Measurements from ENCODE around the gene JAKMIP2. TPM values are rescaled to one million over a fixed set of nuclear protein-coding genes. Genes with fewer than 3 reads are reported as not detected.
A peak's percentile ranks its signal among the peaks of the same experiment; 100 is the strongest.
"Not testable (repeated sequence)": the region's sequence is repeated elsewhere in the genome, so short reads cannot be mapped to it uniquely, and the experiment has no call there.

Gene JAKMIP2
- total RNA-seq, 1 donor from 2014 or later, result 0.49 TPM

DNA sequence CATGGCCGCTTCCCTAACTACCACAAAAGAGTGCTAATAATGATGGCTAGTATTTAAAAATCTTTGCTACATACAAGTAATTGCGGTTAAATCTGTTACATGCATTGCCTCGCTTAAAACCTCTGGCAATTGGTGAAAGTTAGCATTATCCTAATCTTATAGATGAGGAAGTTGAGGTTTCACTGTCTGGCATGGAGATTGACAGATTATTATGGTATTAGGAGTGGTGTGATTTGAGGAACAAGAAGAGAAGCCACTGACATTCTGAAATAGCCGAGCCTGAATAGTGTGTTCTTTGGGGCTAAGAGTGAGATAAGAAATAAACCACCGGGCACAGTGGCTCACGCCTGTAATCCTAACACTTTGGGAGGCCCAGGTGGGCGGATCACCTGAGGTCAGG lies 227.4 kb downstream of the JAKMIP2 start:
- DNase-seq, result no peak

DNA sequence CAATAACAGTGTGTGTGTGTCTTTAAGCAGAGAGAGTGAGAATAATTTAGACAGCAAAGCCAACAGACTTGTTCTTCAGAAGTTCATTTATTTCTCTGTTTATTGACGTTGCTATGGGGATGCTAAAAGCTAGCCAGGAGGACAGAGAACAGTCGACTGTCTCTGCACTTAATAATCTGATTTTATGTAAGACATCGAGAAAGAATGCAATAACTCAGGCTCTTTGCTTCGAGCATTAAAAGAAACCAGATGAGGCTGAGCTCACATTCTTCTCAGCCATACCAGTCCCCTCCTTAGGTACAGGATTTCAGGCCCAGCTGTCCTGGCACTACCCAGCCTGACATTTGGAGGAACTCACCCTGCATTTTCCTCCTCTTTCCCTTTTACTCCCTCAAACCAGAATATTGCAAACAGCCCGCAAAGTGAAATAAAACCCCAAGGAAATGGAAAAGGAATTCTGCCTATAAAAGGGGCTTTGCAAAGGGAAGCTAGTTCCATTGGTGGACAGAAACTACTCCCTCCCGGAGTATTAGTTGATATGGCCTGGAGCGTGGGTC lies 228.2 kb downstream of the JAKMIP2 start:
- DNase-seq, result peak; percentile 97

DNA sequence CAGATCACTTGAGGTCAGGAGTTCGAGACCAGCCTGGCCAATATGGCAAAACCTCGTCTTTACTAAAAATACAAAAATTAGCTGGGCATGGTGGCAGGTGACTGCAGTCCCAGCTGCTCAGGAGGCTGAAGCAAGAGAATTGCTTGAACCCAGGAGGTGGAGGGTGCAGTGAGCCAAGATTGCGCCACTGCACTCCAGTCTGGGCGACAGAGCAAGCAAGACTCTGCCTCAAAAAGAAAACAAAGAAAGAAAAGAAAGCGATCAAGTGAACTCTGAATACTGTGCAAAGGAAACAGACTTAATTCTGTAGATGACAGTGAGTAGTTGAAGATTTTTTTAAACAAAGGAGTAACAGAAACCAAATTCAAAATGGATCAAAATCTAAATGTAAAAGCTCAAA lies 228.7 kb downstream of the JAKMIP2 start:
- not testable (repeated sequence) for DNase-seq

DNA sequence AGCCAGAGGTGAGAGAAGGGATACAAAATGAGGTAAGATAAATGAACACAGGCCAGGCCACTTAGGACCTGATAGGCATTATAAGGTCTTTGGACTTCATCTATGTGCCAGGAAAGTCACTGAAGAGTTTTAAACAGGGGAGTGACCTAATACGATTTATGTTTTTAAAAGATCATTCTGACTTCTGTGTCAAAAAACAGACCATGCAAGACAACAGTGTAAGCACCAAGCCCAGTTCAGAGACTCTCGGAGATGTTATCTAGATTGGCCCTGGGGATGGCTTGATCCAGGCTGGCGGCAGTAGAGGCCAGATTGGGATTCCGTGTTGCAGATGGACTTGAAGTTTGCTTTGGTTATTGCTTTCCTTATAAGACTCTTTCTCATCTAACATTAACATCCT lies 229.6 kb downstream of the JAKMIP2 start:
- peak; percentile 52 for DNase-seq

DNA sequence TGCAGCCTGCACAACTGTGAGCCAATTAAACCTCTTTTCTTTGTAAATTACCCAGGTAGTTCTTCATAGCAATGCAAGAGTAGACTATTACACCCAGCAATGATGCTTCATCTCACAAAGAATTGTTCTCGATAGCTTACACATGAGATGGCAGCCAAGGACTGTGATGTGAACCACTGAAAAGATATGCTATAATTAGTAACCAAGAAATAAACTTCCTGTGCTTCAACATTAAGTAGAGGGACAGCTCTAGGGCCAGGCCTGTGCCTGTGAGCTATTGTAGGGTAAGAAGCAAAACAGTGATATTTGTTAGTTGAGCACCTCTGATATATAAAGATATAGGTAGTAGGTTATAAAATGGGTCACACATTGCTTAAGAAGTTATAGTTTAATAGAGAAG lies 230.9 kb downstream of the JAKMIP2 start:
- no peak for DNase-seq

DNA sequence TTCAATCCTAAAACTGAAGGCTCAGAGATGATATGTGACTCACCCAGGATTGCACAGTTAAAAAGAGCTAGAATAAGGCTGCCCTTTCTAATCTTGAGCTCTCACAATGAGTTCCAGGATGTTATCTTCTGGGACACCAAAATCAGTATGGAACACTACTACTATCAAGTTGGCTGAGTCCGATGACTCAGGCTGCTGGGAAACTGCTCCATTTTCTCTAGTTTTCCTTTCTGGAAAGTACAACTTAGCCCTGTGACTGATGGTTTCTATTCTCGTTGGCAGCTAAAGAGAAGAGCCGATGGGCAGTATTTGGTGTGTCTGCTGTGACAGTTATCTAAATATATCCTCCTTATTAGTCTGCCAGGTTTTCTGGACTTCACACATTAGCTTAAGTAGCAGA lies 234.8 kb downstream of the JAKMIP2 start:
- no peak for DNase-seq

DNA sequence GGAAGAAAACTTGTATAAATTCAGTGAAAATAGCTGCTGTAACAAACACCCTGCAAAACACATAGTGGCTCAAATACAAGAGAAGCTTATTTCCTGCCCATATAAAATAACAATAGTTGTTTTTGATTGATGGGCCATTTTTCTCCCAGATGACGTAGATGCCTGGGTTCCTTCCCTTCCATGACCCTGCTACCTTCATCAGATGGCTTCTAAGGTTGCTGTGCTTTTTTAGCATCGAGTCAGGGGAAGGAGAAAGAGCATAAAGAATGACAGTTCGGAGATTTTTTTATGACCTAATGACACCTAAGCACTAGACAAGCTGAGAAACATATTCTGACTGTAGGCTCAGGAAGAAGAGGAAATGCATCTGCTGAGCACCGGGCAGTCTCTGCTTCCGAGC lies 238.0 kb downstream of the JAKMIP2 start:
- no peak for DNase-seq

DNA sequence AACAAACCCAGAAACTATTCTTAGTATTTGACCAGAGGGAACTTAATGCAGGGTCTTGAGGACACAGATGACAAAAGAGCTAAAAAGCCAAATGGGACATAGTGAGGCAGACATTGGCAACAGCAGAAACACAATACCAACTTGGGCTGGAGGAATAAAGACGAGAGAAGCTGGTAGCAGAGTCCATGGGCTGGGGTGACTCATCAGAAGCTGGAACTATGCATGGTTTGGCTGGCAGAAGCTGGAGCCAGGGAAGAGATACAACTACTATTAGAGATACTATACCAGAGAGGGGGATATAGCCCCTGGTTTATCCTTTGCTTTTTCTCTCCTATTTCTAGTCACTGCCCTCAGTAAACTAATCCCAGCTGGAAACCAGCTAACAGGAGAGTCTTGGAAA lies 243.5 kb downstream of the JAKMIP2 start:
- no peak for DNase-seq

DNA sequence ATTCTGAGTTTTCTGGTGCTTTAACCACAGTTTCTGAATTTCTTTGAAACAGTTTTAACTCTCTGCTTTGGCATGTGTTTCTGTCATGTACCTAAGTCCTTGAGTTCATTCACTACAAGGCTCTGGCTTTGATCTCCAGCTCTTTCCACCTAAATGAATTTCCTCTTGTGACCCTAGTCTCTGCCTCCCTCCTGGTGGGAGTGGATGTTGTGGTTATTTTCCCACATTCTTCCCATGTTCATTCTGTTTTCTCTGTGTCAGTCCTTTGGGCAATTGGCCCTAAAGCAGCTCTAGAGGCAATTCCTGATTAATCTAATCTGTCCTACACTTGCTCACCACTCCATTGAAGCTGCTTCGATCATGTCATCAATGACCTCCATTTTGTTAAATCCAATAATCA lies 244.3 kb downstream of the JAKMIP2 start:
- DNase-seq, result no peak

Other genes starting within 250 kb of the JAKMIP2 start
- not detected for gene SPINK1, start 48.9 kb upstream of the JAKMIP2 start, total RNA-seq
- not detected for gene SCGB3A2, start 96.0 kb upstream of the JAKMIP2 start, total RNA-seq
- gene C5orf46, start 123.8 kb upstream of the JAKMIP2 start, total RNA-seq, result 5.0 TPM

All from skin of body (tissue), 2 donors.